ENCODE measurements around the gene PPP1R13B.

DNA sequence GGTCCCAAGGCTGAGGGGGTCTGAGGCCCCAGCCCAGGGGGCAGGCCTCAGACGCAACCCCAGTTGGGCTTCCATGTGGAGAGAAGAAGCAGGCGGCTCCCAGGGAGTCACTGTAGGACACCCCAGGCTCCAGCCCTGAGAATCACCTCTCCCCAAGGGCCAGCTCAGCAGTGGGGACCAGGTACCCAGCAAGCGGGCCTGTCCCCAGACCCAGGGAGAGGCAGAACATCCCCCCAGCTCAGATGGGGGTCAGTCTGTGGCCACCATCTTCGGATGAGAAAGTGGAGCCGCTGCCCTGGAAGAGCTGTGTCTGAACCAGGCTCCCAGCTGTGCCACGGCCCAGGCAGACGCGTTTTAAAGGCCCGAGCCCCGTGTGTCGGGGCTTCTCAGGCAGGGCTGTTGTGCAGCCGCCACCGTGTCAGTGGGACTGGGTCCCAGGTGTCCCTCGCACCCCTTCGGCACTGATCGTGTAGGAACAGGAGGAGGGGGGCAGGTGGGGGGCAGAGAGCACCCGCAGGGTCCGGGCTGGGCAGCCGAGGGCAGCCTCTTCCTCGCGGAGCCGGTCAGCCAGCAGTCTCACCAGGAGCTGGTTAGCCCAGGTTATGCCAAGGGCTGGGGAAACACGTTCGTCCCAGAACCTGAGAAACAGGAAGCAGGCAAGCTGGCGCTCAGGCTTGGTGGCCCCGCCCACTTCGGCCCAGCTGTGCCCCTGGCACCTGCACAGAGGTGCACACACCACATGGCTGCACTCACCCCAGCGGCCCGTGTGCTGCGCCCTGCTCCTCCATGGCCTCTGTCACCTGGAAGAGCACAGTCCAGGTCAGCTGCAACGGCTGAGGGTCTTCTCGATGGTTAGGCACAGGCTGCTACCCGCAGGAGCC is 148.8 kb downstream of the PPP1R13B start:
- TF ChIP-seq, protein P1, sequence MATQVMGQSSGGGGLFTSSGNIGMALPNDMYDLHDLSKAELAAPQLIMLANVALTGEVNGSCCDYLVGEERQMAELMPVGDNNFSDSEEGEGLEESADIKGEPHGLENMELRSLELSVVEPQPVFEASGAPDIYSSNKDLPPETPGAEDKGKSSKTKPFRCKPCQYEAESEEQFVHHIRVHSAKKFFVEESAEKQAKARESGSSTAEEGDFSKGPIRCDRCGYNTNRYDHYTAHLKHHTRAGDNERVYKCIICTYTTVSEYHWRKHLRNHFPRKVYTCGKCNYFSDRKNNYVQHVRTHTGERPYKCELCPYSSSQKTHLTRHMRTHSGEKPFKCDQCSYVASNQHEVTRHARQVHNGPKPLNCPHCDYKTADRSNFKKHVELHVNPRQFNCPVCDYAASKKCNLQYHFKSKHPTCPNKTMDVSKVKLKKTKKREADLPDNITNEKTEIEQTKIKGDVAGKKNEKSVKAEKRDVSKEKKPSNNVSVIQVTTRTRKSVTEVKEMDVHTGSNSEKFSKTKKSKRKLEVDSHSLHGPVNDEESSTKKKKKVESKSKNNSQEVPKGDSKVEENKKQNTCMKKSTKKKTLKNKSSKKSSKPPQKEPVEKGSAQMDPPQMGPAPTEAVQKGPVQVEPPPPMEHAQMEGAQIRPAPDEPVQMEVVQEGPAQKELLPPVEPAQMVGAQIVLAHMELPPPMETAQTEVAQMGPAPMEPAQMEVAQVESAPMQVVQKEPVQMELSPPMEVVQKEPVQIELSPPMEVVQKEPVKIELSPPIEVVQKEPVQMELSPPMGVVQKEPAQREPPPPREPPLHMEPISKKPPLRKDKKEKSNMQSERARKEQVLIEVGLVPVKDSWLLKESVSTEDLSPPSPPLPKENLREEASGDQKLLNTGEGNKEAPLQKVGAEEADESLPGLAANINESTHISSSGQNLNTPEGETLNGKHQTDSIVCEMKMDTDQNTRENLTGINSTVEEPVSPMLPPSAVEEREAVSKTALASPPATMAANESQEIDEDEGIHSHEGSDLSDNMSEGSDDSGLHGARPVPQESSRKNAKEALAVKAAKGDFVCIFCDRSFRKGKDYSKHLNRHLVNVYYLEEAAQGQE (IDR thresholded peaks at IDR 0.05): no peak
- TF ChIP-seq EP300 (IDR thresholded peaks at IDR 0.05): no peak
- TF ChIP-seq, protein P2, sequence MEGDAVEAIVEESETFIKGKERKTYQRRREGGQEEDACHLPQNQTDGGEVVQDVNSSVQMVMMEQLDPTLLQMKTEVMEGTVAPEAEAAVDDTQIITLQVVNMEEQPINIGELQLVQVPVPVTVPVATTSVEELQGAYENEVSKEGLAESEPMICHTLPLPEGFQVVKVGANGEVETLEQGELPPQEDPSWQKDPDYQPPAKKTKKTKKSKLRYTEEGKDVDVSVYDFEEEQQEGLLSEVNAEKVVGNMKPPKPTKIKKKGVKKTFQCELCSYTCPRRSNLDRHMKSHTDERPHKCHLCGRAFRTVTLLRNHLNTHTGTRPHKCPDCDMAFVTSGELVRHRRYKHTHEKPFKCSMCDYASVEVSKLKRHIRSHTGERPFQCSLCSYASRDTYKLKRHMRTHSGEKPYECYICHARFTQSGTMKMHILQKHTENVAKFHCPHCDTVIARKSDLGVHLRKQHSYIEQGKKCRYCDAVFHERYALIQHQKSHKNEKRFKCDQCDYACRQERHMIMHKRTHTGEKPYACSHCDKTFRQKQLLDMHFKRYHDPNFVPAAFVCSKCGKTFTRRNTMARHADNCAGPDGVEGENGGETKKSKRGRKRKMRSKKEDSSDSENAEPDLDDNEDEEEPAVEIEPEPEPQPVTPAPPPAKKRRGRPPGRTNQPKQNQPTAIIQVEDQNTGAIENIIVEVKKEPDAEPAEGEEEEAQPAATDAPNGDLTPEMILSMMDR (IDR thresholded peaks at IDR 0.05): no peak

Data from A549 (cell line).